OCI-LY7 (cell line): ENCODE data around the gene IRF2BP1. TPM values are rescaled to one million over a fixed set of nuclear protein-coding genes. Genes with fewer than 3 reads are reported as not detected.
"Not testable (repeated sequence)": the region's sequence is repeated elsewhere in the genome, so short reads cannot be mapped to it uniquely, and the experiment has no call there.

Experiments
- BruUV-seq: library from RNA; stranded (reverse); fragments of 400-500 nt; replicated peaks from 2 replicates; lab custom pipeline; 2021; lab: Mats Ljungman, UMichigan
- CTCF ChIA-PET: fragments of 300-600 bp; sonication (Branson Sonifier 250); formaldehyde crosslinking; loops from one replicate; lab custom pipeline; 2022; ENCODE audit warnings: antibody characterized with exemption; ENCODE audit not compliant: unreplicated experiment; lab: Charles Lee
- POLR2A ChIA-PET: fragments of 300-600 bp; sonication (Branson Sonifier 250); formaldehyde crosslinking; loops from one replicate; lab custom pipeline; 2022; ENCODE audit warnings: antibody characterized with exemption; lab: Charles Lee
- DNase-seq: peaks from one replicate; pipeline ENCODE4 v3.0.0-alpha.2; 2015; ENCODE audit warnings: low spot score
- H2AFZ ChIP-seq: fragments of 200-600 bp; sonication (generic), shearing (Covaris generic); 2 replicates; pipeline ENCODE4 v1.6.1; 2014; ENCODE audit warnings: mild to moderate bottlenecking, antibody characterized with exemption, low read length, moderate library complexity
- H3K27ac ChIP-seq: fragments of 200-600 bp; sonication (generic); 2 replicates; pipeline ENCODE4 v1.5.1; 2014; ENCODE audit warnings: mixed run types, low read depth, mild to moderate bottlenecking, moderate library complexity, low read length, inconsistent platforms; ENCODE audit not compliant: poor library complexity, severe bottlenecking
- H3K36me3 ChIP-seq: fragments of 200-600 bp; sonication (generic); 2 replicates; pipeline ENCODE4 v1.6.1; 2014; ENCODE audit warnings: mild to moderate bottlenecking, antibody characterized with exemption, low read length, moderate library complexity, mixed read lengths; ENCODE audit not compliant: insufficient read depth
- H3K4me1 ChIP-seq: fragments of 200-600 bp; sonication (generic); 2 replicates; pipeline ENCODE4 v1.5.1; 2014; ENCODE audit warnings: mild to moderate bottlenecking, low read length; ENCODE audit not compliant: insufficient read depth, poor library complexity, severe bottlenecking
- H3K4me2 ChIP-seq: fragments of 200-600 bp; sonication (generic); 2 replicates; pipeline ENCODE4 v1.6.1; 2014; ENCODE audit warnings: mild to moderate bottlenecking, low read length
- H3K4me3 ChIP-seq: fragments of 200-600 bp; sonication (generic); 2 replicates; pipeline ENCODE4 v1.5.1; 2014; ENCODE audit warnings: mild to moderate bottlenecking, low read depth, low read length; ENCODE audit not compliant: poor library complexity, severe bottlenecking
- H3K79me2 ChIP-seq: fragments of 200-600 bp; sonication (generic); 2 replicates; pipeline ENCODE4 v1.6.1; 2016; ENCODE audit warnings: low read depth, mild to moderate bottlenecking, low read length, moderate library complexity, mixed read lengths; ENCODE audit not compliant: insufficient read depth
- H3K9me2 ChIP-seq: fragments of 200-600 bp; sonication (generic); 2 replicates; pipeline ENCODE4 v1.6.1; 2016; ENCODE audit warnings: mild to moderate bottlenecking, low read length, mixed read lengths; ENCODE audit not compliant: insufficient read depth
- H3K9me3 ChIP-seq: fragments of 200-600 bp; sonication (generic); 2 replicates; pipeline ENCODE4 v1.6.1; 2014; ENCODE audit warnings: mild to moderate bottlenecking, mixed run types, low read length, mixed read lengths
- H4K20me1 ChIP-seq: fragments of 200-600 bp; sonication (generic); 2 replicates; pipeline ENCODE4 v1.6.1; 2014; ENCODE audit warnings: mild to moderate bottlenecking, antibody characterized with exemption, low read length, moderate library complexity, mixed read lengths; ENCODE audit not compliant: insufficient read depth
- CTCF ChIP-seq: fragments of 200-600 bp; sonication (generic); conservative IDR thresholded peaks from 2 replicates; pipeline ENCODE4 v1.5.1; 2014; ENCODE audit warnings: mild to moderate bottlenecking, antibody characterized with exemption, low read length, moderate library complexity, mixed read lengths
- EZH2phosphoT487 ChIP-seq: fragments of 200-600 bp; sonication (generic); IDR thresholded peaks from 2 replicates; pipeline ENCODE4 v1.6.1; 2018; ENCODE audit warnings: low read depth, borderline replicate concordance, mild to moderate bottlenecking, mixed run types, antibody characterized with exemption, low read length, moderate library complexity, mixed read lengths
- intact Hi-C: fragments of 100-400 bp; cut with micrococcal nuclease; formaldehyde crosslinking; loops from one replicate; pipeline ENCODE4 v1.10.0; 2022; ENCODE audit not compliant: unreplicated experiment
- total RNA-seq, 2 experiments: library from RNA; depleted of rRNA in 1 of 2; stranded (reverse); fragments of >200 nt in 1 of 2; shearing (Covaris generic) in 1 of 2; gene quantifications; 2 replicates each; pipeline ENCODE4 v1.2.3, GENCODE V29; 2014 to 2022

The IRF2BP1 gene
- total RNA-seq, 2 experiments from 2014 or later, result 25.4 to 53.5 TPM

GRCh38 chr19:45899919-45900589 is 14.1 kb upstream of the IRF2BP1 start:
- TSS peak; percentile 72 for BruUV-seq
- no peaks in the 10 kb centered on the region for H4K20me1 ChIP-seq
- H3K4me1 ChIP-seq, result peaks cover 28% of the 10 kb centered on the region
- H3K9me3 ChIP-seq, result no peaks in the 10 kb centered on the region
- H3K27ac ChIP-seq, result no peak overlapping the region
- DNase-seq, result no peak
- ChIA-PET POLR2A (no interaction called here), CTCF (no interaction called here)
- peaks cover 45% of the 10 kb centered on the region for H3K36me3 ChIP-seq
- no peak for TF ChIP-seq EZH2phosphoT487
- no peak for TF ChIP-seq CTCF
- intact Hi-C loops, result no loop called here
- H2AFZ ChIP-seq, result no peak overlapping the region
- peaks cover 18% of the 10 kb centered on the region; the same call in 1 of the 2 replicates for H3K79me2 ChIP-seq
- H3K9me2 ChIP-seq, result no peaks in the 10 kb centered on the region
- peak overlapping the region; percentile 81 for H3K4me2 ChIP-seq
- H3K4me3 ChIP-seq, result peak overlapping the region; percentile 94

- H4K20me1 ChIP-seq, result no peaks in the 10 kb centered on the region
- ChIA-PET CTCF (no interaction called here), POLR2A (no interaction called here)
- BruUV-seq, result no TSS peak
- peaks cover 33% of the 10 kb centered on the region for H3K4me1 ChIP-seq
- intact Hi-C loops, result no loop called here
- H3K36me3 ChIP-seq, result peaks cover 53% of the 10 kb centered on the region
- no peak overlapping the region for H3K4me3 ChIP-seq
- H3K27ac ChIP-seq, result no peak overlapping the region
- no peaks in the 10 kb centered on the region for H3K9me2 ChIP-seq
- H2AFZ ChIP-seq, result no peak overlapping the region
- no peak for DNase-seq
- H3K79me2 ChIP-seq, result peaks cover 18% of the 10 kb centered on the region; the same call in 1 of the 2 replicates
- H3K9me3 ChIP-seq, result no peaks in the 10 kb centered on the region
- H3K4me2 ChIP-seq, result no peak overlapping the region
- TF ChIP-seq CTCF, result no peak
Observed at GRCh38 chr19:45899253-45899652, 13.3 kb upstream of the IRF2BP1 start.

- no peak for TF ChIP-seq EZH2phosphoT487
- TF ChIP-seq CTCF, result no peak
- Histone ChIP-seq H4K20me1 (no peaks in the 10 kb centered on the region), H3K4me2 (no peak overlapping the region), H3K4me1 (peaks cover 38% of the 10 kb centered on the region), H3K9me3 (no peaks in the 10 kb centered on the region), H3K36me3 (peaks cover 54% of the 10 kb centered on the region), H2AFZ (no peak overlapping the region), H3K9me2 (no peaks in the 10 kb centered on the region), H3K4me3 (no peak overlapping the region), H3K27ac (no peak overlapping the region), H3K79me2 (peaks cover 18% of the 10 kb centered on the region; the same call in 1 of the 2 replicates)
- ChIA-PET POLR2A (interaction anchor here (0.5 kb wide), 1 partner anchor 1316 kb away, joined by 3 read pairs; no protein-coding TSS in a partner anchor), CTCF (no interaction called here)
- DNase-seq, result no peak
- intact Hi-C loops, result no loop called here
- no TSS peak for BruUV-seq
Observed at GRCh38 chr19:45897261-45897812, 11.4 kb upstream of the IRF2BP1 start.

- CTCF ChIA-PET, POLR2A ChIA-PET, H3K4me2 ChIP-seq: not testable (repeated sequence)
Observed at GRCh38 chr19:45895983-45896599, 10.2 kb upstream of the IRF2BP1 start.

More at GRCh38 chr19:45895983-45896599, 10.2 kb upstream of the IRF2BP1 start:
- DNase-seq, H4K20me1 ChIP-seq, H3K4me3 ChIP-seq, H3K9me2 ChIP-seq, H3K9me3 ChIP-seq, intact Hi-C loops, H2AFZ ChIP-seq, BruUV-seq: not testable (repeated sequence)
- Histone ChIP-seq H3K79me2 (peaks cover 11% of the 10 kb centered on the region; the same call in 1 of the 2 replicates), H3K36me3 (peaks cover 54% of the 10 kb centered on the region), H3K27ac (peak overlapping the region; percentile 52), H3K4me1 (peaks cover 36% of the 10 kb centered on the region)
